Ishikawa (cell line): ENCODE results near the gene HSPB6.

Experiments
- CEBPB ChIP-seq: IDR thresholded peaks from 2 replicates; pipeline ENCODE4 v1.6.1; 2012
- CREB1 ChIP-seq: IDR thresholded peaks from 2 replicates; pipeline ENCODE4 v1.6.1; 2012; ENCODE audit warnings: low read depth
- EGR1 ChIP-seq: IDR thresholded peaks from 2 replicates; pipeline ENCODE4 v1.6.1; 2012
- EP300 ChIP-seq: IDR thresholded peaks from 2 replicates; pipeline ENCODE4 v1.6.1; 2012; ENCODE audit warnings: borderline replicate concordance
- FOXM1 ChIP-seq: IDR thresholded peaks from 2 replicates; pipeline ENCODE4 v1.6.1; 2012; ENCODE audit warnings: low read depth, borderline replicate concordance
- MAX ChIP-seq: IDR thresholded peaks from 2 replicates; pipeline ENCODE4 v1.6.1; 2012
- NFIC ChIP-seq: IDR thresholded peaks from 2 replicates; pipeline ENCODE4 v1.6.1; 2012
- RAD21 ChIP-seq: IDR thresholded peaks from 2 replicates; pipeline ENCODE4 v1.6.1; 2012; ENCODE audit warnings: low read depth
- TAF1 ChIP-seq: IDR thresholded peaks from 2 replicates; pipeline ENCODE4 v1.6.1; 2012; ENCODE audit warnings: low read depth, mild to moderate bottlenecking
- TCF12 ChIP-seq: IDR thresholded peaks from 2 replicates; pipeline ENCODE4 v1.6.1; 2012; ENCODE audit warnings: low read depth
- TEAD4 ChIP-seq: IDR thresholded peaks from 2 replicates; pipeline ENCODE4 v1.6.1; 2012
- YY1 ChIP-seq: IDR thresholded peaks from 2 replicates; pipeline ENCODE4 v1.6.1; 2012; ENCODE audit warnings: low read depth
- ZBTB7A ChIP-seq: IDR thresholded peaks from 2 replicates; pipeline ENCODE4 v1.6.1; 2012; ENCODE audit warnings: low read depth
- TF ChIP-seq, protein P1 (sequence below): IDR thresholded peaks from 2 replicates; pipeline ENCODE4 v1.6.1; 2012
- TF ChIP-seq, protein P2 (sequence below): IDR thresholded peaks from 2 replicates; pipeline ENCODE4 v1.6.1; 2012; ENCODE audit warnings: low read depth, mild to moderate bottlenecking

Gene HSPB6

DNA sequence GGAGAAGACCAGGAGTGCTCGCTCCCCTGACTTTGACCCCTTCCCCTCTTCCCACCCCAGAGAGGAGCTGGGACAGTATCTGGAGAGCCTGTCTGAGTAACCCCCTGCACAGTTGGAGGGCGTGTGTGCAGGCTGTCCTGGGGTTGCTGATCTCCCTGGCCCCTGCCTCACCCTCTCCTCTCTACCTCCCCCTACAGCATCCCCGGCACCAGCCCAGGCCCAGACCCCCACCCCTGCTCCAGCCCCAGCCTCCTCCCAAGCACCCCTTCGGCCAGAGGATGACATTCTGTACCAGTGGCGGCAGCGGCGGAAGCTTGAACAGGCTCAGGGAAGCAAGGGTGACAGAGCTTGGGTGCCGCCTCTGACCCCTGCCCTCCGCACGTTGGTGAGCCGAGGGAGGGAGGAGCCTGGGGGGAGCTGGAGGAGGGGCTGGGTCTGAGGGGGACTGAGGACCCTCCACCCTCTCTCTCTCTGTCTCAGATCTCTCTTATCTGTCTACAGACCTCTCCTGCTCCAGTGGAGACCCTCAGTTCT lies 9.8 kb upstream of the HSPB6 start:
- TF ChIP-seq NFIC (no peak), ZBTB7A (no peak), EGR1 (no peak), TCF12 (no peak)

DNA sequence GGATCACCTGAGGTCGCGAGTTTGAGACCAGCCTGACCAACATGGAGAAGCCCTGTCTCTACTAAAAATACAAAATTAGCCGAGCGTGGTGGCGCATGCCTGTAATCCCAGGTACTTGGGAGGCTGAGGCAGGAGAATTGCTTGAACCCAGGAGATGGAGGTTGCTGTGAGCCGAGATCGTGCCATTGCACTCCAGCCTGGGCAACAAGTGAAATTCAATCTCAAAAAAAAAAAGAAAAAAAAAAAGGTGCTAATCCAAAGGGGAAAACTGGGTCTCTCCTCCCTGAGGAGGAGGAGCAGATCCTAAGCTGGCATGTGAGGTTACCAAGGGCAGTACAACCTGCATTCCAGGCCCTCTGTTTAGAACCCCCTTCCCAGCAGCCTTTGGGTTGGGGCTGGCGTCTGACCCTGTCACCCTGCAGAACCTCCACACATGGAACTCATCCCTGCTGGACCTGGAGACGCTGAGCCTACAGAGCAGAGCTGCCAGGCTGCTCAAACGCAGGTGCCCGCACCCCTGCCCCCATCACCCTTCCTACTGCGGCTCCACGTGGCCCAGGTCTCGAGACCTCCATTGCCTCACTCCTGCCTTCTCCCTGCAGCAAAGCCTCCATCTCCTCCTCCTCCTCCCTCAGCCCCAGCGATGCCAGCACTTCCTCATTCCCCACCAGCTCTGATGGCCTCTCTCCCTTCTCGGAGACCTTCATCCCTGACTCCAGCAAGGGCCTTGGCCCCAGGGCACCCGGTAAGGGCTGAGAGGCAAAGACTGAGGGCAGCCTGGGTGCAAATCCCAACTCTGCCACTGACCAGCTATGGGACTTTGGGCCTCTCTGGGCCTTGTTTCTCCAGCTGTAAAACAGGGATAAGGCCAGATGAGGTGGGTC lies 7.8 kb upstream of the HSPB6 start:
- TF ChIP-seq ZBTB7A (no peak), TAF1 (no peak), TCF12 (no peak), EP300 (no peak), MAX (no peak), YY1 (no peak), FOXM1 (no peak), NFIC (no peak), CREB1 (no peak), RAD21 (no peak), TEAD4 (no peak), CEBPB (no peak), EGR1 (no peak)
- TF ChIP-seq, protein P1, sequence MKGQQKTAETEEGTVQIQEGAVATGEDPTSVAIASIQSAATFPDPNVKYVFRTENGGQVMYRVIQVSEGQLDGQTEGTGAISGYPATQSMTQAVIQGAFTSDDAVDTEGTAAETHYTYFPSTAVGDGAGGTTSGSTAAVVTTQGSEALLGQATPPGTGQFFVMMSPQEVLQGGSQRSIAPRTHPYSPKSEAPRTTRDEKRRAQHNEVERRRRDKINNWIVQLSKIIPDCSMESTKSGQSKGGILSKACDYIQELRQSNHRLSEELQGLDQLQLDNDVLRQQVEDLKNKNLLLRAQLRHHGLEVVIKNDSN = no peak
- TF ChIP-seq, protein P2, sequence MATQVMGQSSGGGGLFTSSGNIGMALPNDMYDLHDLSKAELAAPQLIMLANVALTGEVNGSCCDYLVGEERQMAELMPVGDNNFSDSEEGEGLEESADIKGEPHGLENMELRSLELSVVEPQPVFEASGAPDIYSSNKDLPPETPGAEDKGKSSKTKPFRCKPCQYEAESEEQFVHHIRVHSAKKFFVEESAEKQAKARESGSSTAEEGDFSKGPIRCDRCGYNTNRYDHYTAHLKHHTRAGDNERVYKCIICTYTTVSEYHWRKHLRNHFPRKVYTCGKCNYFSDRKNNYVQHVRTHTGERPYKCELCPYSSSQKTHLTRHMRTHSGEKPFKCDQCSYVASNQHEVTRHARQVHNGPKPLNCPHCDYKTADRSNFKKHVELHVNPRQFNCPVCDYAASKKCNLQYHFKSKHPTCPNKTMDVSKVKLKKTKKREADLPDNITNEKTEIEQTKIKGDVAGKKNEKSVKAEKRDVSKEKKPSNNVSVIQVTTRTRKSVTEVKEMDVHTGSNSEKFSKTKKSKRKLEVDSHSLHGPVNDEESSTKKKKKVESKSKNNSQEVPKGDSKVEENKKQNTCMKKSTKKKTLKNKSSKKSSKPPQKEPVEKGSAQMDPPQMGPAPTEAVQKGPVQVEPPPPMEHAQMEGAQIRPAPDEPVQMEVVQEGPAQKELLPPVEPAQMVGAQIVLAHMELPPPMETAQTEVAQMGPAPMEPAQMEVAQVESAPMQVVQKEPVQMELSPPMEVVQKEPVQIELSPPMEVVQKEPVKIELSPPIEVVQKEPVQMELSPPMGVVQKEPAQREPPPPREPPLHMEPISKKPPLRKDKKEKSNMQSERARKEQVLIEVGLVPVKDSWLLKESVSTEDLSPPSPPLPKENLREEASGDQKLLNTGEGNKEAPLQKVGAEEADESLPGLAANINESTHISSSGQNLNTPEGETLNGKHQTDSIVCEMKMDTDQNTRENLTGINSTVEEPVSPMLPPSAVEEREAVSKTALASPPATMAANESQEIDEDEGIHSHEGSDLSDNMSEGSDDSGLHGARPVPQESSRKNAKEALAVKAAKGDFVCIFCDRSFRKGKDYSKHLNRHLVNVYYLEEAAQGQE = no peak

- TF ChIP-seq EGR1 (no peak), TCF12 (no peak), ZBTB7A (no peak), CEBPB (no peak), TAF1 (no peak), EP300 (no peak), MAX (no peak), YY1 (no peak)
- TF ChIP-seq, protein P1 = peak; percentile 17; the same call in 1 of the 2 replicates
Observed at GRCh38 chr19:35760711-35761349, 4.0 kb upstream of the HSPB6 start.

- TF ChIP-seq CREB1 (no peak), YY1 (no peak), EP300 (no peak), RAD21 (no peak), TAF1 (no peak), MAX (no peak), EGR1 (no peak), CEBPB (no peak), FOXM1 (no peak), TCF12 (no peak), NFIC (no peak), TEAD4 (no peak), ZBTB7A (no peak)
- TF ChIP-seq, protein P2 = no peak
- TF ChIP-seq, protein P1 = no peak
Observed at GRCh38 chr19:35759697-35760096, 2.9 kb upstream of the HSPB6 start.
